Measurements from ENCODE around the gene MAN1C1. TPM values are rescaled to one million over a fixed set of nuclear protein-coding genes. Genes with fewer than 3 reads are reported as not detected.

MAN1C1 gene
- total and polyA plus RNA-seq, 2 donors (not counting 3 experiments of a cell fraction or from before 2014, with no cell fraction given), result 1.5 to 4.0 TPM

DNA sequence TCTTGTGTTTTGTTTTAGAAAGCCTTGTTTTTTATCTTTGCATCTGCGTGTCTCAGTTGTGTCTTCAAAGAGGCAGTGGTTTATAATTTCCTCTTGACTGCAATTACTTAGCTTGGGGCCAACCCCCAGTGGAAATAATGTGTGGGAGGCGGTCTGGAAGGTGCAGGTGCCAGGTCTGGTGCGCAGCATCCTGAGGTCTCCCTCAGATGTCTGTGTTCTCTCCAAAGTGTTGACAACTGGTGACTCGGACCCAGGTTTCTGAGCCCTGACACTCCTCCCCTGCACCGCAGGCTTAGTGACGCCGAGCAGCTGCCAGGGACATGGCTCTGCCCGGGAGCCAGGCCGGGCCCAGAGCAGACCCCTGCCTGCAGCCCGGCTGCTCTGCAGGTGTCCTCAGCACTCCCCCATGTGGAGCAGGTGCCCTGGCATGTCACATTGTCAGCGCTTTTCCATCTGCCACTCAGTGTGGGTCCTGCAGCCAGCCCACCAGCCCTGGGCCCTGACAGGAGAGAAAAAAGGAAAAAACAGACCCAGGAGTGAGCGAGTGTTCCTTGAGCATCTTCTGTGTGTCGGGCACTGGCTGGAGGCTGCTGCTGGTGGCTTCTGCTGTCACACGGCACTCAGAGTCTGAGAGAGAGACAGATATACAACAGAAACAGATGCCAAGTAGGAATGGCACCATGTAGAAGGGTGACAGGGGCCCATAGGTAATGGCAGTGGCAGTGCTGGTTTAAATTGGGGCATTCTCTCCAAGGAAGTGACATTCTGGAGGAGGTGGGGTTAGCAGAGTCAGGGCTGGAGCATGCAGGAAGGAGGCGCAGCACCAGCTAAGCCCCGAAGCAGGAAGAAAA lies 158.6 kb downstream of the MAN1C1 start:
- intact Hi-C loops (cut with micrococcal nuclease), result no loop called here
- Histone ChIP-seq H3K9ac (replicated peaks; ENCODE audit: extremely low read depth, insufficient read depth, low read length) (no peak overlapping the region), H3K79me2 (ENCODE audit: control insufficient read depth, insufficient read depth, low read length) (no peaks in the 10 kb centered on the region), H3K4me3 (replicated peaks in 1 of 3; ENCODE audit: insufficient read depth in 1 of 3, low read depth in 1 of 3, low read length in 3 of 3) (no peak overlapping the region), H3K4me2 (ENCODE audit: insufficient read depth, low read length) (no peak overlapping the region), H4K20me1 (replicated peaks; ENCODE audit: control insufficient read depth, extremely low read depth, insufficient read depth, low read length) (no peaks in the 10 kb centered on the region), H3K36me3 (ENCODE audit: control insufficient read depth in 2 of 2, extremely low read depth in 1 of 2, insufficient read depth in 2 of 2, low read length in 2 of 2) (no peaks in the 10 kb centered on the region), H2AFZ (ENCODE audit: low read depth, low read length) (no peak overlapping the region), H3K9me3 (replicated peaks; ENCODE audit: control insufficient read depth, insufficient read depth, low read length) (no peaks in the 10 kb centered on the region), H3K27me3 (ENCODE audit: control insufficient read depth in 2 of 2, insufficient read depth in 2 of 2, low read length in 2 of 2) (no peaks in the 10 kb centered on the region), H3K27ac (ENCODE audit: insufficient read depth, low read depth, low read length) (no peak overlapping the region), H3K9me1 (replicated peaks; ENCODE audit: control insufficient read depth, extremely low read depth, insufficient read depth, low read length) (no peaks in the 10 kb centered on the region), H3K4me1 (ENCODE audit: control insufficient read depth, extremely low read depth, insufficient read depth, low read length) (no peaks in the 10 kb centered on the region)
- POLR2A ChIA-PET, result no interaction called here
- FAIRE-seq, result no peak
- no peak for DNase-seq (ENCODE audit: low read depth, low spot score)
- BruUV-seq (replicated peaks), result no TSS peak
- CTCF ChIA-PET, result interaction anchor here (1.5 to 1.8 kb wide), 2 partner anchors 9 to 10 kb away, joined by 4 read pairs; no protein-coding TSS in a partner anchor
- no peak for TF ChIP-seq FOS (IDR thresholded peaks at IDR 0.05; ENCODE audit: borderline replicate concordance, insufficient read depth, low read length)
- TF ChIP-seq, protein P1, sequence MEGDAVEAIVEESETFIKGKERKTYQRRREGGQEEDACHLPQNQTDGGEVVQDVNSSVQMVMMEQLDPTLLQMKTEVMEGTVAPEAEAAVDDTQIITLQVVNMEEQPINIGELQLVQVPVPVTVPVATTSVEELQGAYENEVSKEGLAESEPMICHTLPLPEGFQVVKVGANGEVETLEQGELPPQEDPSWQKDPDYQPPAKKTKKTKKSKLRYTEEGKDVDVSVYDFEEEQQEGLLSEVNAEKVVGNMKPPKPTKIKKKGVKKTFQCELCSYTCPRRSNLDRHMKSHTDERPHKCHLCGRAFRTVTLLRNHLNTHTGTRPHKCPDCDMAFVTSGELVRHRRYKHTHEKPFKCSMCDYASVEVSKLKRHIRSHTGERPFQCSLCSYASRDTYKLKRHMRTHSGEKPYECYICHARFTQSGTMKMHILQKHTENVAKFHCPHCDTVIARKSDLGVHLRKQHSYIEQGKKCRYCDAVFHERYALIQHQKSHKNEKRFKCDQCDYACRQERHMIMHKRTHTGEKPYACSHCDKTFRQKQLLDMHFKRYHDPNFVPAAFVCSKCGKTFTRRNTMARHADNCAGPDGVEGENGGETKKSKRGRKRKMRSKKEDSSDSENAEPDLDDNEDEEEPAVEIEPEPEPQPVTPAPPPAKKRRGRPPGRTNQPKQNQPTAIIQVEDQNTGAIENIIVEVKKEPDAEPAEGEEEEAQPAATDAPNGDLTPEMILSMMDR (IDR thresholded peaks at IDR 0.05; ENCODE audit: extremely low read depth in 1 of 2, insufficient read depth in 1 of 2, low read depth in 1 of 2, low read length in 2 of 2), result no peak
- no peak for TF ChIP-seq MYC (IDR thresholded peaks at IDR 0.05; ENCODE audit: low read depth, low read length)
- no peak for TF ChIP-seq JUN (IDR thresholded peaks at IDR 0.05; ENCODE audit: borderline replicate concordance, insufficient read depth, insufficient read length, low read depth)
- TF ChIP-seq POLR2A (IDR thresholded peaks at IDR 0.05; ENCODE audit: low read depth, low read length), result no peak
- no peak for TF ChIP-seq EZH2 (IDR thresholded peaks at IDR 0.05; ENCODE audit: borderline replicate concordance, low read depth, low read length, severe bottlenecking)
- TF ChIP-seq MAX (IDR thresholded peaks at IDR 0.05; ENCODE audit: insufficient read depth, insufficient read length), result no peak
- TF ChIP-seq POLR2AphosphoS5 (IDR thresholded peaks at IDR 0.05; ENCODE audit: insufficient read depth, low read depth, low read length), result no peak
- TF ChIP-seq GATA2 (IDR thresholded peaks at IDR 0.05; ENCODE audit: insufficient read depth, insufficient read length, low read depth, low read length), result no peak
- dilution Hi-C loops (cut with MboI; ENCODE audit: extremely low pct_ligation_motif_present, low sequenced_read_pairs), result no loop called here

All from endothelial cell of umbilical vein (primary cell).